ENCODE data around the gene MRFAP1. TPM values are rescaled to one million over a fixed set of nuclear protein-coding genes. Genes with fewer than 3 reads are reported as not detected.
A peak's percentile ranks its signal among the peaks of the same experiment; 100 is the strongest.

The MRFAP1 gene
- total and polyA plus RNA-seq, 2 donors (not counting 1 experiment from before 2014, with no cell fraction given) = 54.8 to 113 TPM

- ATAC-seq (ENCODE audit: low read depth) (peak; percentile 89), DNase-seq (peak; percentile 97)
- Histone ChIP-seq H3K4me1 (ENCODE audit: control insufficient read depth in 2 of 2, insufficient read depth in 2 of 2, low read length in 2 of 2) (peaks cover 27 to 35% of the 10 kb centered on the region in 2 donors), H4K20me1 (ENCODE audit: control insufficient read depth, insufficient read depth, low read length, poor library complexity, severe bottlenecking) (peaks cover 25% of the 10 kb centered on the region), H2AFZ (ENCODE audit: insufficient read depth, low read depth, low read length, poor library complexity, severe bottlenecking) (peak overlapping the region; percentile 88), H3K9ac (ENCODE audit: low read length) (peak overlapping the region; percentile 78), H3K9me3 (ENCODE audit: control extremely low read depth in 1 of 3, control insufficient read depth in 2 of 3, insufficient read depth in 1 of 3, low read length in 2 of 3) (peaks cover 0 to 2% (median 0%) of the 10 kb centered on the region in 3 donors), H3K27me3 (replicated peaks in 1 of 4; ENCODE audit: control extremely low read depth in 1 of 4, control insufficient read depth in 3 of 4, insufficient read depth in 4 of 4, low read length in 3 of 4) (no peaks in the 10 kb centered on the region), H3K79me2 (ENCODE audit: control insufficient read depth, insufficient read depth, low read length) (peaks cover 21% of the 10 kb centered on the region), H3K4me3 (ENCODE audit: control extremely low read depth in 1 of 5, extremely low read depth in 1 of 5, insufficient read depth in 1 of 5, low read depth in 2 of 5, low read length in 4 of 5) (peak overlapping the region; percentile 22 to 82 (median 63)), H3K4me2 (replicated peaks; ENCODE audit: low read depth, low read length, poor library complexity, severe bottlenecking) (peak overlapping the region; percentile 84), H3K27ac (ENCODE audit: low read length in 2 of 2) (peak overlapping the region; percentile 67 to 71), H3K36me3 (replicated peaks in 1 of 2; ENCODE audit: control extremely low read depth in 1 of 2, control insufficient read depth in 1 of 2, extremely low read depth in 1 of 2, insufficient read depth in 2 of 2, low read length in 1 of 2) (peaks cover 0 to 19% of the 10 kb centered on the region in 2 experiments)
- Mint-ChIP-seq H3K27me3 (no peaks in the 10 kb centered on the region), H3K27ac (peak overlapping the region; percentile 99), H3K4me3 (peak overlapping the region; percentile 91), H3K9me3 (ENCODE audit: insufficient read depth) (no peaks in the 10 kb centered on the region), H3K4me1 (peaks cover 43% of the 10 kb centered on the region)
- intact Hi-C loops (cut with micrococcal nuclease) = loop anchor here (1.0 to 2.0 kb wide), 7 partner anchors 34 to 394 kb away; partner anchors contain the start of genes BLOC1S4, GRPEL1, MRFAP1 and MRFAP1L1
- 1% methylated on average over 89 of the region's 89 CpGs for WGBS (ENCODE audit: insufficient coverage)
- no peak for TF ChIP-seq EZH2 (IDR thresholded peaks at IDR 0.05; ENCODE audit: borderline replicate concordance, insufficient read depth, low read depth, low read length, poor library complexity, severe bottlenecking)
- TF ChIP-seq CTCF (IDR thresholded peaks at IDR 0.05) = no peak
- ChIA-PET CTCF (interaction anchor here (0.7 to 3.4 kb wide), 10 partner anchors 11 to 397 kb away, joined by 3 to 14 read pairs (median 4); partner anchors contain the start of genes BLOC1S4 and MRFAP1L1), POLR2A (interaction anchor here (0.6 to 1.9 kb wide), 10 partner anchors 14 to 235 kb away, joined by 3 to 23 read pairs (median 7); partner anchors contain the start of genes BLOC1S4, MAN2B2, MRFAP1 and MRFAP1L1)
Observed at GRCh38 chr4:6673660-6674499, 33.4 kb downstream of the MRFAP1 start.

Measured in B cell (primary cell).